Measurements from ENCODE around the gene DUSP22. TPM values are rescaled to one million over a fixed set of nuclear protein-coding genes. Genes with fewer than 3 reads are reported as not detected.
A peak's percentile ranks its signal among the peaks of the same experiment; 100 is the strongest.

The DUSP22 gene
- total RNA-seq, 1 donor from 2014 or later, result 61.2 TPM

DNA sequence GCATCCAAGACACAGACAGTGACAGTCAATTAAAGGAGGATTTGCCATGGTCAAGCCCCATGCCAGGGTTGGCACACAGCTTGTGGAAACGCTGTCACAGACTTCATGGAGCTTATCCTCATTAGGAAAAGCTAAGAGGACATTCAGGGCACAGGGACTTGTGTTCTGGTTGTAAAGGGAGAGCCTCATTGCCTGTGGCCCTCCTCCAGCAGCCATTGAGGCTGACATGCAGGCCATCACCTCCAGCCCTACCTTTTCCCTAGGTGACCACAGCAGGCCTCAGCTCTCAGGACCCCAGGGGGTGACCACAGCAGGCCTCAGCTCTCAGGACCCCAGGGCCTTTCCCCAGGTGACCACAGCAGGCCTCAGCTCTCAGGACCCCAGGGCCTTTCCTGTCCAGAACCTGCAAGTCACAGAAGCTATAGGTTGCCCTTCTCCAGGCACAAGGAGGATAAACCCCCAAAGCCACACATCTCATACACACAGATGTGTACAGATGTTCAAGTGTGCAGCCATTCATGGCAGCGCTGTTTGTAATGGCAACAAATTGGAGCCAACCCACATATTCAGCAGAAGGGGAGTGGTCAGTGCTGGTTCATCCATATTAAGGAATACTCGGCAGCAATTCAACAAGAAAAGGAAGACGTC lies 26.1 kb downstream of the DUSP22 start:
- H3K4me3 ChIP-seq, result no peak overlapping the region
- H3K27ac ChIP-seq, result no peak overlapping the region
- H3K4me1 ChIP-seq, result peaks cover 1% of the 10 kb centered on the region
- TF ChIP-seq, protein P1, sequence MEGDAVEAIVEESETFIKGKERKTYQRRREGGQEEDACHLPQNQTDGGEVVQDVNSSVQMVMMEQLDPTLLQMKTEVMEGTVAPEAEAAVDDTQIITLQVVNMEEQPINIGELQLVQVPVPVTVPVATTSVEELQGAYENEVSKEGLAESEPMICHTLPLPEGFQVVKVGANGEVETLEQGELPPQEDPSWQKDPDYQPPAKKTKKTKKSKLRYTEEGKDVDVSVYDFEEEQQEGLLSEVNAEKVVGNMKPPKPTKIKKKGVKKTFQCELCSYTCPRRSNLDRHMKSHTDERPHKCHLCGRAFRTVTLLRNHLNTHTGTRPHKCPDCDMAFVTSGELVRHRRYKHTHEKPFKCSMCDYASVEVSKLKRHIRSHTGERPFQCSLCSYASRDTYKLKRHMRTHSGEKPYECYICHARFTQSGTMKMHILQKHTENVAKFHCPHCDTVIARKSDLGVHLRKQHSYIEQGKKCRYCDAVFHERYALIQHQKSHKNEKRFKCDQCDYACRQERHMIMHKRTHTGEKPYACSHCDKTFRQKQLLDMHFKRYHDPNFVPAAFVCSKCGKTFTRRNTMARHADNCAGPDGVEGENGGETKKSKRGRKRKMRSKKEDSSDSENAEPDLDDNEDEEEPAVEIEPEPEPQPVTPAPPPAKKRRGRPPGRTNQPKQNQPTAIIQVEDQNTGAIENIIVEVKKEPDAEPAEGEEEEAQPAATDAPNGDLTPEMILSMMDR (IDR thresholded peaks at IDR 0.05), result no peak
- H3K27me3 ChIP-seq, result no peaks in the 10 kb centered on the region
- H3K36me3 ChIP-seq, result no peaks in the 10 kb centered on the region
- peak; percentile 60 for DNase-seq
- H3K9me3 ChIP-seq, result no peaks in the 10 kb centered on the region
- no peak for ATAC-seq
- intact Hi-C loops (cut with DNase I), result no loop called here

GRCh38 chr6:319177-320131 lies 27.2 kb downstream of the DUSP22 start:
- ATAC-seq, result no peak
- intact Hi-C loops (cut with DNase I), result no loop called here
- Histone ChIP-seq H3K9me3 (no peaks in the 10 kb centered on the region), H3K4me3 (no peak overlapping the region), H3K4me1 (peaks cover 4% of the 10 kb centered on the region), H3K27me3 (no peaks in the 10 kb centered on the region), H3K27ac (no peak overlapping the region), H3K36me3 (no peaks in the 10 kb centered on the region)
- no peak for DNase-seq
- TF ChIP-seq, protein P1 (IDR thresholded peaks at IDR 0.05), result no peak

GRCh38 chr6:320351-321157 lies 28.3 kb downstream of the DUSP22 start:
- no peak overlapping the region for H3K27ac ChIP-seq
- DNase-seq (peak; percentile 59), ATAC-seq (peak; percentile 1)

DNA sequence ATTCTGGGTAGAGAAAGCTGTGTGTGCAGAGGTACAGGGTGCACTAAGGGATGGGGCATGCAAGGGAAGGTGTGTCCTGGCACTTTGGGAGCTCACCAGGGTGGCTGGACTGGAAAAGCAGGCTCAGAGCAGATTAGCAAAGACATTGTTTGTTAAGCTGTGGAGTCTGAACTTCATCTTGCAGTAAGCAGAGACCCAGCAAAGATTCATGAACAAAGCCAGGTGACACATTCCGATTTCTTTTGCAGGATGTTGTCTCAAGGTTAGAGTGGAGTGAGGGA lies 28.8 kb downstream of the DUSP22 start:
- Histone ChIP-seq H3K9me3 (no peaks in the 10 kb centered on the region), H3K27me3 (no peaks in the 10 kb centered on the region), H3K4me1 (peaks cover 4% of the 10 kb centered on the region), H3K4me3 (no peak overlapping the region), H3K36me3 (no peaks in the 10 kb centered on the region), H3K27ac (no peak overlapping the region)
- ATAC-seq, result no peak
- intact Hi-C loops (cut with DNase I), result no loop called here
- TF ChIP-seq, protein P1 (IDR thresholded peaks at IDR 0.05), result no peak
- peak; percentile 39 for DNase-seq

More at GRCh38 chr6:320351-321157, 28.3 kb downstream of the DUSP22 start:
- TF ChIP-seq, protein P1 (IDR thresholded peaks at IDR 0.05), result no peak
- intact Hi-C loops (cut with DNase I), result no loop called here
- no peaks in the 10 kb centered on the region for H3K27me3 ChIP-seq
- no peaks in the 10 kb centered on the region for H3K36me3 ChIP-seq
- no peaks in the 10 kb centered on the region for H3K9me3 ChIP-seq
- no peak overlapping the region for H3K4me3 ChIP-seq
- peaks cover 4% of the 10 kb centered on the region for H3K4me1 ChIP-seq

GRCh38 chr6:321536-322258 lies 29.4 kb downstream of the DUSP22 start:
- H3K27ac ChIP-seq, result no peak overlapping the region
- ATAC-seq, result no peak

More at GRCh38 chr6:321536-322258, 29.4 kb downstream of the DUSP22 start:
- no peak for DNase-seq
- Histone ChIP-seq H3K4me3 (no peak overlapping the region), H3K4me1 (peaks cover 4% of the 10 kb centered on the region), H3K36me3 (no peaks in the 10 kb centered on the region), H3K9me3 (no peaks in the 10 kb centered on the region), H3K27me3 (no peaks in the 10 kb centered on the region)
- intact Hi-C loops (cut with DNase I), result no loop called here
- TF ChIP-seq, protein P1 (IDR thresholded peaks at IDR 0.05), result no peak
